SU-DHL-6 (cell line): ENCODE results near the gene ROCK2.

ENCODE experiments used
- CTCF ChIP-seq: fragments of 200-600 bp; sonication (generic); IDR thresholded peaks from one replicate; pipeline ENCODE4 v1.5.1; 2017; ENCODE audit warnings: antibody characterized with exemption, mild to moderate bottlenecking, low read length, moderate library complexity; ENCODE audit not compliant: insufficient read depth, poor library complexity, severe bottlenecking
- EZH2phosphoT487 ChIP-seq: fragments of 200-600 bp; sonication (generic), shearing (Covaris generic); conservative IDR thresholded peaks from 2 replicates; pipeline ENCODE4 v1.6.1; 2018; ENCODE audit warnings: mild to moderate bottlenecking, antibody characterized with exemption, low read length, moderate library complexity, mixed read lengths

GRCh38 chr2:11290211-11290610, 54.2 kb downstream of the ROCK2 start:
- TF ChIP-seq CTCF (no peak), EZH2phosphoT487 (no peak)
